HG03575 (cell line): ENCODE data around the gene SYNJ2.
"Not testable (repeated sequence)": the region's sequence is repeated elsewhere in the genome, so short reads cannot be mapped to it uniquely, and the experiment has no call there.

Experiments
- ATAC-seq: cut with Tn5 transposase; IDR thresholded peaks from one replicate; pipeline ENCODE4 v1.9.1; 2021; ENCODE audit not compliant: unreplicated experiment, insufficient number of reproducible peaks, low FRiP score; ENCODE audit errors: extremely low read depth

The SYNJ2 gene, protein sequence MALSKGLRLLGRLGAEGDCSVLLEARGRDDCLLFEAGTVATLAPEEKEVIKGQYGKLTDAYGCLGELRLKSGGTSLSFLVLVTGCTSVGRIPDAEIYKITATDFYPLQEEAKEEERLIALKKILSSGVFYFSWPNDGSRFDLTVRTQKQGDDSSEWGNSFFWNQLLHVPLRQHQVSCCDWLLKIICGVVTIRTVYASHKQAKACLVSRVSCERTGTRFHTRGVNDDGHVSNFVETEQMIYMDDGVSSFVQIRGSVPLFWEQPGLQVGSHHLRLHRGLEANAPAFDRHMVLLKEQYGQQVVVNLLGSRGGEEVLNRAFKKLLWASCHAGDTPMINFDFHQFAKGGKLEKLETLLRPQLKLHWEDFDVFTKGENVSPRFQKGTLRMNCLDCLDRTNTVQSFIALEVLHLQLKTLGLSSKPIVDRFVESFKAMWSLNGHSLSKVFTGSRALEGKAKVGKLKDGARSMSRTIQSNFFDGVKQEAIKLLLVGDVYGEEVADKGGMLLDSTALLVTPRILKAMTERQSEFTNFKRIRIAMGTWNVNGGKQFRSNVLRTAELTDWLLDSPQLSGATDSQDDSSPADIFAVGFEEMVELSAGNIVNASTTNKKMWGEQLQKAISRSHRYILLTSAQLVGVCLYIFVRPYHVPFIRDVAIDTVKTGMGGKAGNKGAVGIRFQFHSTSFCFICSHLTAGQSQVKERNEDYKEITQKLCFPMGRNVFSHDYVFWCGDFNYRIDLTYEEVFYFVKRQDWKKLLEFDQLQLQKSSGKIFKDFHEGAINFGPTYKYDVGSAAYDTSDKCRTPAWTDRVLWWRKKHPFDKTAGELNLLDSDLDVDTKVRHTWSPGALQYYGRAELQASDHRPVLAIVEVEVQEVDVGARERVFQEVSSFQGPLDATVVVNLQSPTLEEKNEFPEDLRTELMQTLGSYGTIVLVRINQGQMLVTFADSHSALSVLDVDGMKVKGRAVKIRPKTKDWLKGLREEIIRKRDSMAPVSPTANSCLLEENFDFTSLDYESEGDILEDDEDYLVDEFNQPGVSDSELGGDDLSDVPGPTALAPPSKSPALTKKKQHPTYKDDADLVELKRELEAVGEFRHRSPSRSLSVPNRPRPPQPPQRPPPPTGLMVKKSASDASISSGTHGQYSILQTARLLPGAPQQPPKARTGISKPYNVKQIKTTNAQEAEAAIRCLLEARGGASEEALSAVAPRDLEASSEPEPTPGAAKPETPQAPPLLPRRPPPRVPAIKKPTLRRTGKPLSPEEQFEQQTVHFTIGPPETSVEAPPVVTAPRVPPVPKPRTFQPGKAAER (N-terminal part only)

DNA sequence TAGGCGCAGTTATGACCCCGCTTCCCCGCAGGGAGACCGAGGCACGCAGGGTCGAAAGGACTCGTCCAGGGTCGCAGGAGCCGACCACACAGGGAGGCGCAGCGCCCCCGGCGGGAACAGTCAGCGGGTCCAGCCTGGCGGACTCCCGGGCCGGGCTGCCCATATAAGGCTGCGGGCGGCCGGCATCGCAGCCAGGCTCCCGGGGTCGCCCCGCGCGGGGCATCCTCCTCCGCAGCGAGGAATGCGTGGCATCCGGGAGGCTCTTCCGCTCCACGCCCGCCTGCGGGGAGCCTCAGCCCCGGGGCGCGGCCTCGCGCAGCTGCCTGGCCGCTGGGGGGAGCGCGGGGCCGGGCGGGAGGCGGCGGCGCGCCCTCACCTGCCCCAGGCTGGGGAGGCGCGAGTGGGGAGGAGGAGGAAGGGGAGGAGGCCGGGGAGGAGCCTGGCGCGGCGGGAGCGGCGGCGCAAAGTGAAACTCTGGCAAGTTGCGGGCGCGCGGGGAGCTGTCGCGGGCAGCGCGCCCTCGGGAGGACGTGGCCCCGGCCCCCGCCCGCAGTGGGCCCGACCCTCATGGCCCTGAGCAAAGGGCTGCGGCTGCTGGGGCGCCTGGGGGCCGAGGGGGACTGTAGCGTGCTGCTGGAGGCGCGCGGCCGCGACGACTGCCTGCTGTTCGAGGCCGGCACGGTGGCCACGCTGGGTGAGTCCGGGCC, at the start of gene SYNJ2:
Gene SYNJ2, plus strand, starts transcription at position 469 of the 707 bp plus-strand sequence. Its CDS starts 99 bp downstream, at position 568.
- peak; percentile 62 for ATAC-seq

DNA sequence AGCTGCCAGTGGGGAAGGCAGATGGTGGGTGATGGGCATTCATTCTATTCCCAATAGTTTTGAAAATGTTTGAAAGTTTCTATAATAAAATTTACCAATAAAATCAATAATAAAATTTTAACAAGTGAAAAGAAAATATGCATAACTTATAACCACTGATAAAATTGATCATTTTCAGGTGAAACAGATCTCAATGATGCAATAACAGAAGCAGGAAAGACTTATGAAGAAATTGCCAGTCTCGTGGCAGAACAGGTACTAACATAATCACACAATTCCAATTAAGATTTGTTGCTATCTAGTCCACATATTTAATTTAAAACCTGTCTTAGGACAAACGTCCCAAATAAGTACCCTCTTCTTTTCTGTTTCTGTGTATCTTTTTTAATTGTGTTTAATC, 45.9 kb upstream of the SYNJ2 start:
- no peak for ATAC-seq

DNA sequence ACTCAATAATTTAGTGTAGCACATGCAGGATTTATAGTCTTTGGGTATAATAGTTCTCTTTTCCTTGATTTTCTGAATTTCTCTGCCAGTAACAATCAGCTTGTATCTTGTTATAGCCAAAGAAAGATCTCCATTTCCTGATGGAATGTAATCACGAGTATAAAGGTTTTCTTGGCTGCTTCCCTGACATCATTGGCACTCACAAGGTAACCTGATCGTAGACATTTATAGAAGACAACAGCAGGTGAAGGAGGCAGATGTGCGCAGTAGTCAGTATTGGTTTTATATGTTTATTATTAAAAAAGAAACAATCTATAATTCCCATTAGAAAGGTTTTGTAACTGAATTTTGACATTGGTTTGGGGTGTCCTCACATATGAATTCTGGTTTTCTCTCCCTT, 44.3 kb upstream of the SYNJ2 start:
- ATAC-seq: no peak

DNA sequence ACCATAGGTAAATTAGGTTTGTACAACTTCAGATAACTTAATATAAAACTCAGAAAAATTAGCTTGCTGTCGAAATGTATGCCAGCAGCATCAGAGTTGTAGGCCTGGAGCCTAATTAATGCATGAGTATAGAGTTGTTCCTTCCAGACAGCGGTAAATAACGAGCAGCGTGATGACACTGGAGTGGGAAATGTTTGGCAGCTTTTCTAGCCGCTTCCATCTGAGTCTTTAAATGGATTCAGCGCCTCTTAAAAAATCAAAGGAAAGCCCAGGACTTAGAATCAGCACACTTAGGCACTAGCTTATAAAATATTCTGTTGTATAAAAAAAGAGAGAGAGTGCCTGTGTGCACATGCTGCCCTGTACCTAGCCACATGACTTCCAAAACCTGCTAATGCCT, 43.7 kb upstream of the SYNJ2 start:
- ATAC-seq: no peak

DNA sequence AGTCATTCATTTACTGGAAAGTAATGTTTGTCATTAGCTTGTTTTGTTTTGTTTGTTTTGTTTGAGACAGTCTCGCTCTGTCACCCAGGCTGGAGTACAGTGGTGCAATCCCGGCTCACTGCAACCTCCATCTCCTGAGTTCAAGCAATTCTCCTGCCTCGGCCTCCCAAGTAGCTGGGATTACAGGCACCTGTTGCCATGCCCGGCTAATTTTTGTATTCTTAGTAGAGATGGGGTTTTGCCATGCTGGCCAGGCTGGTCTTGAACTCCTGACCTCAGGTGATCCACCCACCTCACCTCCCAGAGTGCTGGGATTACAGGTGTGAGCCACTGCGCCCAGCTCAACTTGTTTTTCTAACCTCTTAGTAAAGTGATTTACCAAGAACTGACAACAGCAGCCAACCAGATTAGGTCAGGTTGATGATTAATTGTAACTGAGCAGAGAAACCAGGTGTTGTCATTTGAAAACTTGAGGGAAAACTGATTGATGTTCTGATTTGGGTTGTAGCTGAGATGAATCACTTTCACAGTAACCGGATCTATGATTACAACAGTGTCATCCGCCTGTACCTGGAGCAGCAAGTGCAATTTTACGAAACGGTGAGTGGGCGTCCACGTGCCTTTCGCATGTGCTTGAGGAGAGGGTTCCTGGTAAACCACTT, 41.2 kb upstream of the SYNJ2 start:
- ATAC-seq: not testable (repeated sequence)

DNA sequence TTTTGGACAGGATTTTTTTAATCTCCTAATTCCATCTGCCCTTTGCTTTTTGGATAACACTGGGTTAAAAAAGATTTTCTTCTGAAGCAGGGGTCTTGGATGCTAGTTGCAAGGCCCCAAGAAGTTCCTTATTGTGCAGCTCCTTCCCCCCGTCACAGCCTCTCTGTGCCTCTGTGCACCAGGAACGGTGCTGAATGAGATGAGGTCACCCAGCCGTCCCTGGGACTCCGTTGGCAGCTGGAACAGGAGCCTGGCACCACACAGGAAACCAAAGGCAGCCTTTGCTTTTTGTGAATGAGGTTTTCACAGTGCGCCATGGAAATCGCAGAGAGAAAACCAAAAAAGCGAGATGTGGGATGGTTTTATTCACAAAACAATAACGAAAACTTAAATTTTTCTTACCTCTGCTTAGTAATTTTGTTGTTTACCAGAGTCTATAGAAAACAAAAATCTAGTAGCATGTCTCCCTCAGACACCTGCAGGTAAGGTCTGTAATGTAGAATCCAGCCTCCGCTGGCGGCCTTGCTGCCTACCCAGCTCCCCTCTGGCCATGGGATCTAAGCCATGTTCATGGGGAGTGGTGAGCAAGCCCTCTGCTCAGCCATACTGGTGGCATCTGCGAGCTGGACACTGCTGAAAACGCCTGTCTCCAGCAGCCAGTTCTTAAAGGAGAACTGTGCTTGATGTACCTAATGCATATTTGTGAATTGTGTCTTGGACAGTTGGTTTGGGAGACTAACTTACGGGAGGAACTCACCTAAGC, 40.4 kb upstream of the SYNJ2 start:
- ATAC-seq: no peak

DNA sequence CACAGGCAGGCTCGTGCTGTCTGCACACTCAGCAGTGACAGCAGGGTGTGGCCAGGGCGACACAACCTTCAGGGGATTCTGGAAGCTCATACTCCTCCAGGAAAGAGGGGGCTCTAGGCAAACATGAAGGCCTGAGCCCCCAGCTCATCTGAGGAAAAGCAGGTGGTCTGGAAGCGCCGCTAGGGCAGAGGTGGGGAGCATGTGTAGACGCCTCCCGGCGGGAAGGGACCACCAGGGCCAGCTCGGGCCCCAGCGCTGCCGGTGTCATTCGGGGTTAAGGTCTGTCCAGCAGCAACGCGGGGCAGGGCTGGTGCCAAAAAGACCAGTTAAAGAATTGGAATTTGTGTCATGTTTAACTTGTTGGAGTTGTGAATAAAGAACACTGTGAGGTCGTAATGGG, 39.3 kb upstream of the SYNJ2 start:
- no peak for ATAC-seq

DNA sequence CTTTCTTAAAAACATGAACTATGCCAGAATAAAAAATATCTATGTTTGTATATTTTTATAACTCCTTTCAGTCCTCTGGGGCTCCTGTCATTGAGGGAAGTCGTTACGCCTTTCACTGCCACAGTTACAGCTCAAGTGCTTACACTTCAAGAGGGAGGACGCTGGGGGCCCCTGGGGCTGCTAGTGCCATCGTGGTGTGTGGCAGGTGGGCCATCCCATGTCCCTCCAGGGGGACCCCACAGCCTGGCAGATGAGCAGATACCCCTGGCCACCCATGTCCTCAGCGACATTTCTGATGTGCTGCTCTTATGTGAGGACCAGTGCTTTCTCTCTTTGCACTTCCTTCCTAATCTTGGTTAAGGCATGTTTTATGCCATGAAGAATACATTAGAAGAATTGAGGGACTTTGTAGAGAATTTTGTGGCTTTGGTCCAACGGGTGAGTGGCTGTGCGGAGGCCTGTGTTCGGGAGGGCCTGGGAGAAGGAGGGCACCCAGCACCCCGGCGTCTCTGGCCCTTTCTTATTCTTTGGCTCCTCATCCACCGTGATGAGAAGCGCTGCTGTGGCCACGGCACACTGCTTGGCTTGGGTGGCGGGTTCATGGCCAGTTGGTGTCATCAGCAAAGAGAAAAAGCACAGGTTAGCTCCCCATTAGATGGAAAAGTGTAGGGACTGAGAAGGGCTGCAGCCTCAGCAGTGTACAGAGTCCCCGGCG, 38.3 kb upstream of the SYNJ2 start:
- no peak for ATAC-seq

DNA sequence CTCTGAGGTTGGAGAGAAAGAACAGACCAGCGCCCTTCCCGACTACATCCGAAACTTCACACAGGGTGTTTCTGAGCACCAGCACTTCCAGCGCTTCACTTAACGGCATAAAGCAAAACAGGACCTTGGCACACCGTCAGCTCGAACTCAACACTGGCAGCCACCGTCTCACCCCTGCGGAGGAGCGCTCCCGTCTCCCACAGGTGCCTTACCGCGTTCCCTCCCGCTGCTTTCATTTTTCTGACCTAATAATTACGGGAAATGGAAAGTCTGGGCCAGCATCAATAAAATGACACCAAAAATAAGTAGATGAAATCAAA, 37.7 kb upstream of the SYNJ2 start:
- no peak for ATAC-seq

DNA sequence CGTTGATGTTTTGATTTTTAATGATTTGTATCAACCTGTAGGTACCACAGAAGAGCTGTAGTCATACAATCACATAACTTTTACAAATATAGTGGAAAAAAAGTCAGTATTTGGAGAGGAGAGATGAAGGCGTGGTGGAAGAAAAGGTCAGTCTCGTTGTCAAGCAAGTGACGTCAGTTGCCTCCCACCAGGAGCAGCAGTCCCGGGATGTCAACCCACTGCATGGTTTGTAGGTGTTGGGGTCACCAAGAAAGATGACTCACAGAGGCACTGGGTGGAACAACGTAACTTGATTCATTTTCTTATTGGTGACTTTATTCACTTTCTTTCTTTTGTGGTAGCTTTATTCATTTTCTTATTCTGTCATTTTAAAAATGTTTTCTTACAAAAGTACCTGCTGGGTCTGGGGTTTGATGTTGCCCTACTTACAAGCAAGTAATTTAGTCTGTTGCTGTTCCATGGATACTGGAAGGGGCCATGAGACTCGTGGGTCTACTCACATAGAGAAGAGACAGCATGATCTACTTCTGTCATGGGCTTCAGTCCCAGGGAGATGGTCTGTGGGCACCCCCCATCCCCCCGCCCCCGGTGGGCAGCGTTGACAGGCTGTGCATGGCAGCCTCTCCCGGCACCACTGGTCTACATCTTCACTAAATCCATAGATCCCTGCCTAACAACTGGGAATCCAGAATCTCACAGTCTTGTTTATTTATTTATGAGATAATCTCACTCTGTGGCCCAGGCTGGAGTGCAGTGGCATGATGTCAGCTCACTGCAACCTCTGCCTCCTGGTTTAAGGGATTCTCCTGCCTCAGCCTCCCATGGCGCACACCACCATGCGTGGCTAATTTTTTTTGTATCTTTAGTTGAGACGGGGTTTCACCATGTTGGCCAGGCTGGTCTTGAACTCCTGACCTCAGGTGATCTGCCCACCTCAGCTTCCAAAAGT, 36.4 kb upstream of the SYNJ2 start:
- ATAC-seq: no peak

DNA sequence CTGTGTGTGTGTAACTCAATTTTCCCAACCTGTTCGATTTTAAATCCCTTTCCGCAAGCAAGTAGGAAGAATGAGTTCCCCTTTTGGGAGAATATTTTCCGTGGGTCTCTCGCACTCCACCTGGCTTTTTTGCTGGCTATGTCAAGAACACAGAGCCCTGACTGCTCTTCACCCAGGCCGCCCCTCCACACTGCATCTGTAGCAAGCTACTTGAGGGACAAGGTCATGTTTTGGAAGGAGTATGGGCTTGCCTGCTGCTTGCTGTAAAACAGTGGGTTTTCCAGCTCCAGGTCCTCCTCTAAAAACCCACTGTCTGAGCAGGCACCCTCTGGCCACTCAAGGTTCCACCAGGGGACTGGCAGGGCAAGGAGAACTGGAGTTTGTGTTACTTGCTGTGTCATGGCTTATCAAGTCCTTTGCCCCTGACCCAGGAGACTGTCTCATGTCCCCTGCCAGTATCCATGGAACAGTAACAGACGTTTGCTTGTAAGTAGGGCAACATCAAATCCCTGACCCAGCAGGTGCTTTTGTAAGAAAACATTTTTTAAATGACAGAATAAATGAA, 35.5 kb upstream of the SYNJ2 start:
- ATAC-seq: no peak

DNA sequence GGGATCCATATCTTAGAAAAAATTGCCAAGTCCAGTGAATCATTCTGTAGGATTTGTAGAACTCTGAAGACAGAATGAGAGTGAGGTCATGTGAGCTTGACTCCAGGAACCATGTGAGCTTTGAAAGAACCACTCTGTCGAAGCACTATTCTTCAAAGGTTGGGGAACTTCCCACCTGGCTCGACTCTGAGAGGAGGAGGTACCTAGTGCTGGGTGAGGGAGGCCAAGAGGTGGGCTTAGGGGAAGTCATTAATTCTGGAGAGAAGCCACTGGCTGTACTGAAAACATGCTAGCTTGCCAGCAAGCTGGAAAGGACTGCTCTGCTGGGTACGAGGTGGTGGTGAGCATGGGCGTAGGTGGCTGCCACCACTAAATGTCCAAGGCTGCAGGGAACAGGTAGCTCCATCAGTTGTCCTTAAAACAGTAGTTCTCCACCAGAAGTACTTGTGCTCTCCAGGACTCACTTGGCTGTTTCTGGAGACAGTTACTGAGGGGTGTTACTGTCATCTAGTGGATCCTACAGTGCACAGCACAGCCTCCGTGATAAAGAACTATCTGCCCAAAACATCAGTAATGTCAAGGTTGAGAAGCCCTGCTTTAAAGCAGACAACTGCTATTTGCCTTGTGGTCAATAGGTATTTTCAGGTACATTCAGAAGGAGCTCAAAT, 34.7 kb upstream of the SYNJ2 start:
- no peak for ATAC-seq

DNA sequence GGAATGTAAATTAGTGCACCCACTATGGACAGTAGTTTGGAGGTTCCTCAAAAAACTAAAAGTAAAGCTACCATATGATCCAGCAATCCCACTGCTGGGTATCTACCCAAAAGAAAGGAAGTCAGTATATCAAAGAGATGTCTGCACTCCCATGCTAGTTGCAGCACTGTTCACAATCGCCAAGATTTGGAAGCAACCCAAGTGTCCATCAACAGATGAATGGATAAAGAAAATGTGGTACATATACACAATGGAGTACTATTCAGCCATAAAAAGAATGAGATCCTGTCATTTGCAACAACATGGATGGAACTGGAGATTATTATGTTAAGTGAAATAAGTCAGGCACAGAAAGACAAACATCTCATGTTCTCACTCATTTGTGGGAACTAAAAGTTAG, 30.8 kb upstream of the SYNJ2 start:
- ATAC-seq: not testable (repeated sequence)

DNA sequence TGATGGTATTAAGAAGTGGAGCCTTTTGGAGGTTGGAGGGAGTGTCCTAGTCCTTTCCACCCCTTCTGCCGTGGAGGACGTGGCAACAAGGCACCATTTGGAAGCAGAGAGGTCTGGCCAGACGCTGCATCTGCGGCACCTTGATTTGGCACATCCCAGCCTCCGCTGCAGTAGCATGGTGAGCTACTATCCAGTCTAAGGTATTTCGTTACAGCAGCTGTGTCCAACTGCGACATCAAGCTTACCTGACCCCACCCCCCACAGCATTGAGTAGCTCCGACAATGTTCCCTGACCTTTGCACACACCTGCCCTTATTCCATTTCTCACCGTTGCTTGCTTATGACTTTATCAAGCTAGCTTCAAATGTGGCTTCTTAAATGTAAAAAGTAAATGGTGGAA, 29.8 kb upstream of the SYNJ2 start:
- no peak for ATAC-seq

DNA sequence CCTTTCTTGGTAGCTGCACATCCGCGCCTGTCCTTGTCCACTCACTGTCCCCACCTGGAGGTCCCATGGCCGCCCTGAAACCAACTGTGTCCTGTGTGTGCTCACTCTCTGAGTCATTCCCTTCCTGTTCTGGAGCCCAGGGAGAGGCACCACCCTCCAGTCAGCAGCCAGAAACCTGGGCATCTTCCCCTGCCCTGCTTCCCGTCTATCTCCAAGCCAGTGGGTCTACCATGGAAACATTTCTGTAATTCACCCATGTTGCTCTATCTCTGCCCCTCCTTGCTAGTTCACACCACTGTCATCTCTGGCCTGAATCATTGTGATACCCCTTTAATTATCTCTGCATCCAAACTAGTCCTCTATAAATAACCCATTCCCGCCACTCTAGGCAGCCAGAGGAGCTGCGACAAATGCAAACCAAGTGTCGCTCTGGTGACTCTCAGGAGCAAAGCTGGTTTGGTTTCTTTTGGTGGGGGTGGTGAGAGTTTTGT, 28.8 kb upstream of the SYNJ2 start:
- no peak for ATAC-seq
